HG03378 (cell line): Measurements from ENCODE around the gene FRS2.

ENCODE experiments used
- ATAC-seq: cut with Tn5 transposase; IDR thresholded peaks from one replicate; pipeline ENCODE4 v1.9.1; 2021; ENCODE audit warnings: mild to moderate bottlenecking, moderate library complexity; ENCODE audit not compliant: unreplicated experiment

The FRS2 gene

GRCh38 chr12:69464428-69464827 lies 5.8 kb upstream of the FRS2 start:
- no peak for ATAC-seq

DNA sequence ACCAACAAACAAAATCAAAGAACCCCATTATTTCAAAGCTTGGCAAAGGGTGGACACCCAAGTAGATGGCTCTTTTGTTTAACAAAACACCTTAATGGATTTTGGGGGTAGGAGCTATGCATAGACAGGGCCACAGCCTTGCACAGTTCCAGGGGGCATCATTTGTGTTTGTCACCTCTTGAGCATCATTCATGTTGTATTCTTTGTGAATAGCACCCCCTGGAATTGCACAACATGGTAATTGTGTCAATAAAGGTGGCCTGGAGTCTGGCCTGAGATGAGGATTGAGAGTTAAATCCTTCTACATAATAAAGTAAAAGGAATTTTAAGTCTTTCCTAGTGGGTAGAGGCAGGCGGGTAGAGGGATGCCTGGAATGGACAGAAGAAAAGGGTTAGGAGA lies 3.3 kb upstream of the FRS2 start:
- no peak for ATAC-seq

GRCh38 chr12:69467366-69467765 lies 2.8 kb upstream of the FRS2 start:
- ATAC-seq: no peak

DNA sequence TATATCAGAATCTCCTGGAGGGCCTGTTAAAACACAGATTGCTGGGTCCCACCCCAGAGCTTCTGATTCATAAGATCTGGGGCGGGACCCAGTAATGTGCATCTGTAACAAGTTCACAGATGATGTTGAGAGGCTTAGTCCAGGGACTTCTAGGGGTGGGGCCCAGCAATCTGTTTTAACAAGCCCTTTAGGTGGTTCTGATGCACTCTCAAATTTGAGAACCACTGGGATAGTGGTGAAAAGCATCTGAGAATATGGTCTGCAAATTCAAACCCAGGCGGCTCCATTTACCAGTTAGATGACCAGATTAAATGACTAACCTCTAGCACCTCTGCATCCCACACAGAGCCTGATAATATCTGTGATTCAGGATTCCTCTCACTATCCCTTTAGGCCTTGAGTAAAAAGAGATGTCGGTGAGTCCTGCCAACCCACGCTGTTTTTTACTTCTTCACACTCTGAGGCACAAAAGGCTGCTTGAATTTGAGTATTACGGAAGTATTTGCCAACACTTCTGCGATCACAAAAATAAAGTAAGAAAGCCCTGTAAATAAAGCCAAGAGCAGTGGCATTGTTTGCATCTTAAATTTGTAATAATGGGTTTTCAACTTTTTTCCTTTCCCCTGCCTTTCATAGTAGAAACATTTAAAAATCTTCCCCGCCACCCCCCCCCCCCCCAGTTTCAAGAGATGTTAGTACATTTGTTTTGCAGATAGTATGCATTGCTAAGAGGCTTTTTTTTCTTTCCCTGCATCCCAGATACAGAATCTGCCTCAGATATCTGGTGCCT lies 1.8 kb upstream of the FRS2 start:
- ATAC-seq: no peak

DNA sequence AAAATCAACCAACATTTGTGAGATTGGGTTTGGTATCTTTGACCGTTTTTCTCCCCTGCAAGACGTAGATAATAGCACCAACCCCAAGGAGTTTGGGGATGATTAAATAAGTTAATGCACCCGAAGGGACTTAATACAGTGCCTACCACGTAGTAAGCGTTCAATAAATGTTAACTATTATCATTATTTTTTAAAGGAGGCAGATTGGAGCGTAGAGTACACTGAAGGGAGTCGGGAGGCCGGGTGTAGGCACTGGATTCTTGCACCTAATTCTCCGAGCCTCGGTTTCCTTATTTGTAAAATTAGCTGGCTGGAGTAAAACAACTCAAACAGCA lies 367 bp upstream of the FRS2 start:
- ATAC-seq: no peak

DNA sequence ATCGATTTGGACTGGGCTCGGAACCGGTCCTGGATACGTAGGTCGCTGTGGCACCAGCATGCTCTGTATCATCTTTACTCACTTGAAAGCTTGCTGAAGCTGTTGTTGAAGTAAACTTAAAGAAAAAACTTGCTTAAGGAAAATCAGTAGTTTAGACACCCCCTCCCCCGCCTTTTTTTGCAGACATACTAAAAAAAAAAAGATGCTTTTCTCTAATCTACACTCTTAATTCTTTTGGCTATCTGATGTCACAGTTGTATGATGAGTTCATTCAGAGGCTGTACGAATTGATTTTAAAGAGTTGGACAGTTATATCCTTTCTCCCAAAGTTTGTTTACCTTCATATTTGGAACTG lies 865 bp downstream of the FRS2 start:
- ATAC-seq: no peak

- no peak for ATAC-seq
Observed at GRCh38 chr12:69471667-69472385, 1.6 kb downstream of the FRS2 start.

GRCh38 chr12:69473262-69473661 lies 3.1 kb downstream of the FRS2 start:
- ATAC-seq: no peak

DNA sequence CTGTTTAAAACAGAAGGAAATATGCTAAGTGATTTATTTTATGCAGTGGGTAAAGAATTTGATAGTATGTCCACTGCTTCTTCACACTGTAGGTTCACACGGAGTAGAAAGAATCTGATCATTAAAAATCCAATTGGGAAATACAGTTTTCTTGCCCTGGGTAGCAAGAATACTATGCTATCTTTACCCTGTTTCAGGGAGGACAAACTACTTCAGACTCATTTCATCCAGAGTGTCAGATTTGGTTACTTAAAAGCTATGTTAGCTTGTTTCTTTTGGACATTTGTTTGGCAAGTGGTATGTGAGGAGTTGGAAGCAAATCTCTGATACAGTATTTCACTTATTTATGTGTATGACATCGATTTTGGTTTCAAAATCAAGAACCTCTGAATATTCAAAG lies 4.3 kb downstream of the FRS2 start:
- no peak for ATAC-seq

GRCh38 chr12:69475237-69475975 lies 5.2 kb downstream of the FRS2 start:
- ATAC-seq: no peak

DNA sequence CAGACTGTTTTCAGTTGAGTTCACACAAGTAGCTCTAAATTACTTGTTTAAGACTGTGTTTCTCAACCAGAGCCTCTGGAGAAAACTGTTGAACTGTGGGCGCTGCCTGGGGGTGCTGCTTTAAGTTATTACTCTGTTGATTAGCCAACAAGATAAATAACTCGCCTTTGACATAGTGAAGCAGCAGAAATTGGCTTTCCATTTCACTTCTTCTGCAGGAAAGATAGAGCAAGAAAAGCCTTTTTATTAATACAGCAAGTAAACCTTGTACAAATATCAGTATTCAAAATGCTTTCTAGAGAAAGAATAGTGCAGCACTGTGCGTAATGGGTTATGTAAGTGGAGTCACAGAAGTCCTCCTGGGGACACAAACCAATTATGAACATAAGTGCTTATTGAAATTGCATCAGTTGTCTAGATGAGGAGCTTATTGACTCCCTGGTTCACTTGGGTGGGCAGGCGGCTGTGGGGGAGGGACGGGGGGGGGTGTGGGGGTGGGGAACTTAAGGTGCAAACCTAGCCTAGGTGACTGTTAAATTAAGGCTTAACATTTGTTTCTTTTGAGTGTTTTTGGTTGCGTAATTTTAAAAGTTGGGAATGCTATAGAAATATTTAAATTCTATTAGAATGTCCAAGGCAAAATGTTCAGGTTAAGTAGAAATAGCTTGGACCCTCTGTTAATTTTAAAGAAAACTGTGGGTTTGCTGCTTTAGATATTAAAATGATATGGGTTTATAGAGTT lies 6.3 kb downstream of the FRS2 start:
- ATAC-seq: no peak

DNA sequence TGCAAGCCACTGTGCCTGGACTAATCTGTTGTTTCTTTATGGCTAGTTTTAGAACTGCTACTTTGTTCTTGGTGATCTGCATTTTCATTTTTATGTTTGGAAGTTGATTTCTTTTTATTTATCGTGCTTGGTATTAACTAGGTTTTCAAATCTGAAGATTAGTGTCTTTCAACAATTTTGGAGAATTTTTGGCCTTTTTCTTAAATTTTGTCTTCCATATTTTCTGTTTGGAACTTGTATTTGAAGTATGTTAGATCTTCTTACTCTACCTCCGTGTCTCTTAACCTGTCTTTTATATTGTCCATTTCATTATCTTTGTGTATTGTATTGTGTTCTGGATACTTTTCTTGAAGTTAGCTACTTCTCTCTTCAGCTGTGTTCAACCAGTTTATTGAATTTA lies 9.5 kb downstream of the FRS2 start:
- ATAC-seq: no peak

- no peak for ATAC-seq
Observed at GRCh38 chr12:69480698-69481097, 10.5 kb downstream of the FRS2 start.

- ATAC-seq: no peak
Observed at GRCh38 chr12:69481133-69481532, 10.9 kb downstream of the FRS2 start.

DNA sequence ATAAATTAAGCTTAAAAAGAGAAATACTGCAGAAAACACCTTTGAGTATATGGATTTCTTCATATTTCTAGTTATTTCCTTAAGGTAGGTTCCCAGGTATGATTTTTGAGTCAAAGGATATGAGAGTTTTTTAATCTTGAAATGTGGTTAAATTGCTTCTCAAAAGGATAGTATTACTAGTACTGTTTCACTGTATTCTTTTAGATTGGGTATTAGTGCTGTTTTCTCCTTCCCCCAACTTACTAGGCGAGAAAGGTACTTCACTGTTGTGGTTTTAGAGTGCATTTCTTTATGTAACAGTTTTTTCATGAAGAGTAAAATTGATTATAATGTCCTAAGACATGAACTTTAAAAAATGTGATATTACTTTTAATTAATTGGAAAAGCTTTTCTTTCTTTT lies 13.5 kb downstream of the FRS2 start:
- ATAC-seq: no peak

GRCh38 chr12:69484428-69484827 lies 14.2 kb downstream of the FRS2 start:
- ATAC-seq: no peak

- no peak for ATAC-seq
Observed at GRCh38 chr12:69490920-69491643, 20.9 kb downstream of the FRS2 start.

GRCh38 chr12:69492739-69493138 lies 22.6 kb downstream of the FRS2 start:
- no peak for ATAC-seq

- no peak for ATAC-seq
Observed at GRCh38 chr12:69495071-69495470, 24.9 kb downstream of the FRS2 start.

DNA sequence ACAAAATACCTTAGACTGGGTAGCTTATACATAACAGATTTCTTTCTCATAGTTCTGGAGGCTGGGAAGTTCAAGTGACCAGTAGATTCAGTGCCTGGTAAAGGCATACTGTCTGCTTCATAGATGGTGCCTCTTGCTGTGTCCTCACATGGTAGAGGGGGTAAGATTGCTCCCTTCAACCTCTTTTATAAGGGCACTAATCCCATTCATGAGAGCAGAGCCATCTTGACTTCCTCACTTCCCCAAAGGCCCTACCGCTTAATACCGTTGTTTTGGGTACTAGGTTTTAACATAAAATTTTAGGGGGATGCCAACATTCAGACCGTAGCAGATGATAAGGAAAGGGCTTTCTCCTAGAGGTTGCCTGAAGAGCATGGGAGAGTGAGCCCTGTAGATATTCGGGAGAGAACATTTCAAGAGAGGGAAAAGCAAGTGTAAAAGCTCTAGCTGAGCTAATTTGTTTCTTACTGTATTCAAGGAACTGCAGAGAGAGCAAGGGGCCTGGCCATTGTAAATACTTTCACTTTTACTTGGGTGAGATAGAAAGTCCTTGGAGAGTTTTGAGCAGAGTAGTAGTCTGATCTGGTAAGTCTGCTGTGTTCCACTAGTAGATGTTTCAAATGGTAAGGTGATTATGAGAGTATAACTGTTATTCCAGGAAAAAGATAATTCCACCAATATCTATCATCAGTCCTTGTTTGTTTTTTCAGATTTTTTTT lies 27.3 kb downstream of the FRS2 start:
- peak; percentile 98 for ATAC-seq
